Measurements from ENCODE around the gene CD247. TPM values are rescaled to one million over a fixed set of nuclear protein-coding genes. Genes with fewer than 3 reads are reported as not detected.

CD247 gene
- total RNA-seq, 1 experiment from 2014 or later, result not detected

DNA sequence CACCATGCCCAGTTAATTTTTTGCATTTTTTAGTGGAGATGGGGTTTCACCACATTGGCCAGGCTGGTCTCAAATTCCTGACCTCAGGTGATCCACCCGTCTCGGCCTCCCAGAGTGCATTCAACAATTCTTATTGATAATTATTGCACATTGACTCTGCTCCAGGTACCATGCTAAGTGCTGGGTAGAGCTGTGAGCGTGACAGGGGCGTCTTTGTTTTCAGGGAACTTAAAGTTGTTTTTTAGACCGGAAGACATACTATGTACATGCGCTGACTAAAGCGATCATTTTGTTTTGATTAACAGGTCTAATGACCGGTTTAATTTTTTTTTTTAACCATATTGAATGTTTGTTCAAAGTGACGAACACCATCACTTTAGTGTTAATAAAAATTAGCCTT, 4.0 kb downstream of the CD247 start:
- CTCF ChIA-PET, result no interaction called here
- H3K79me2 ChIP-seq (ENCODE audit: low read length), result no peaks in the 10 kb centered on the region
- POLR2A ChIA-PET (ENCODE audit: unreplicated experiment), result no interaction called here

DNA sequence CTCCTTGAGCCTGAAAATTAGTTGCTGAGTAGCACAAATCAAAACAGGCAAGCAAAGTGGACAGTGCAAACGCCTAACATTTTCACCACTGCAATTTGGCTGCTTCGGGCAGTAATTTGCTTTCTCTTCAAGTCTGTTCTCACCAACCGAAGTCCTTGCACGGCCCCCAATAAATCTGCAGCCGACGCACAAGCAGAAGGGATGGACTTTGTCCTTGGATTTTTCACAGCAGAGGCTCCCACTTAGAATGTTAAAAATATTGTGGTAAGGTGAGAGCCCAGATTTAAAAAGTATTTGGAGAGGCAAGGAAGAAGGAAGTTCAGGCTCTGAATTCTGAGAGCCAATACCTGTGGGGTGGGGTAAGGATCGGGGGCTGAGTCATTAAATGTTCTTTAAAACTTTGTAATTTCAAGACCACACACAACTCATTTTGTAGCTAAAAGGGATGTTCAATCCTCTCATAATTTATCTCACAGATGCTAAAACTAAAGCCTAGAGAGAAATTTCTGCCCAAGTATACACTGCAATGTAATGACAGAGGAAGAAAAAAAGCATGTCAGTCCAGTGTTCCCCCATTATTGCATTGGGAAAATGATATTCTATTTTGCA, 6.2 kb downstream of the CD247 start:
- ATAC-seq (no peak), DNase-seq (no peak)
- Histone ChIP-seq H3K9ac (ENCODE audit: low read length) (no peak overlapping the region), H3K4me3 (ENCODE audit: low read length) (no peak overlapping the region), H3K27me3 (ENCODE audit: low read length) (peaks cover 17% of the 10 kb centered on the region), H4K20me1 (ENCODE audit: low read length) (no peaks in the 10 kb centered on the region), H3K36me3 (ENCODE audit: low read depth, low read length) (no peaks in the 10 kb centered on the region), H3K4me2 (ENCODE audit: low read length) (no peak overlapping the region), H3K9me3 (ENCODE audit: low read length) (no peaks in the 10 kb centered on the region), H3K4me1 (ENCODE audit: insufficient read depth, low read length) (no peaks in the 10 kb centered on the region), H3K79me2 (ENCODE audit: low read length) (no peaks in the 10 kb centered on the region), H2AFZ (ENCODE audit: low read length) (no peak overlapping the region), H3K9me2 (replicated peaks; ENCODE audit: low read length) (no peaks in the 10 kb centered on the region), H3K27ac (ENCODE audit: low read length) (no peak overlapping the region), H3F3A (ENCODE audit: low read length, unreplicated experiment) (no peaks in the 10 kb centered on the region)
- CTCF ChIA-PET, result no interaction called here
- TF ChIP-seq EZH2phosphoT487 (IDR thresholded peaks at IDR 0.05; ENCODE audit: borderline replicate concordance, low read length) (no peak), EZH2 (IDR thresholded peaks at IDR 0.05; ENCODE audit: low read length, unreplicated experiment) (no peak)
- intact Hi-C loops (cut with micrococcal nuclease), result no loop called here
- BruUV-seq (replicated peaks), result no TSS peak
- POLR2A ChIA-PET (ENCODE audit: unreplicated experiment), result no interaction called here

More for the DNA sequence above, 4.0 kb downstream of the CD247 start:
- Histone ChIP-seq H3F3A (ENCODE audit: low read length, unreplicated experiment) (no peaks in the 10 kb centered on the region), H4K20me1 (ENCODE audit: low read length) (no peaks in the 10 kb centered on the region), H3K9ac (ENCODE audit: low read length) (no peak overlapping the region), H3K4me3 (ENCODE audit: low read length) (no peak overlapping the region), H3K9me2 (replicated peaks; ENCODE audit: low read length) (no peaks in the 10 kb centered on the region), H3K4me1 (ENCODE audit: insufficient read depth, low read length) (no peaks in the 10 kb centered on the region), H2AFZ (ENCODE audit: low read length) (no peak overlapping the region), H3K27me3 (ENCODE audit: low read length) (peaks cover 17% of the 10 kb centered on the region), H3K36me3 (ENCODE audit: low read depth, low read length) (no peaks in the 10 kb centered on the region), H3K9me3 (ENCODE audit: low read length) (no peaks in the 10 kb centered on the region), H3K4me2 (ENCODE audit: low read length) (no peak overlapping the region), H3K27ac (ENCODE audit: low read length) (no peak overlapping the region)
- TF ChIP-seq, protein P1, sequence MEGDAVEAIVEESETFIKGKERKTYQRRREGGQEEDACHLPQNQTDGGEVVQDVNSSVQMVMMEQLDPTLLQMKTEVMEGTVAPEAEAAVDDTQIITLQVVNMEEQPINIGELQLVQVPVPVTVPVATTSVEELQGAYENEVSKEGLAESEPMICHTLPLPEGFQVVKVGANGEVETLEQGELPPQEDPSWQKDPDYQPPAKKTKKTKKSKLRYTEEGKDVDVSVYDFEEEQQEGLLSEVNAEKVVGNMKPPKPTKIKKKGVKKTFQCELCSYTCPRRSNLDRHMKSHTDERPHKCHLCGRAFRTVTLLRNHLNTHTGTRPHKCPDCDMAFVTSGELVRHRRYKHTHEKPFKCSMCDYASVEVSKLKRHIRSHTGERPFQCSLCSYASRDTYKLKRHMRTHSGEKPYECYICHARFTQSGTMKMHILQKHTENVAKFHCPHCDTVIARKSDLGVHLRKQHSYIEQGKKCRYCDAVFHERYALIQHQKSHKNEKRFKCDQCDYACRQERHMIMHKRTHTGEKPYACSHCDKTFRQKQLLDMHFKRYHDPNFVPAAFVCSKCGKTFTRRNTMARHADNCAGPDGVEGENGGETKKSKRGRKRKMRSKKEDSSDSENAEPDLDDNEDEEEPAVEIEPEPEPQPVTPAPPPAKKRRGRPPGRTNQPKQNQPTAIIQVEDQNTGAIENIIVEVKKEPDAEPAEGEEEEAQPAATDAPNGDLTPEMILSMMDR (conservative IDR thresholded peaks at IDR 0.05; ENCODE audit: low read depth, low read length), result no peak
- TF ChIP-seq EZH2phosphoT487 (IDR thresholded peaks at IDR 0.05; ENCODE audit: borderline replicate concordance, low read length), result no peak
- TF ChIP-seq EZH2 (IDR thresholded peaks at IDR 0.05; ENCODE audit: low read length, unreplicated experiment), result no peak
- intact Hi-C loops (cut with micrococcal nuclease), result no loop called here
- DNase-seq, result no peak
- ATAC-seq, result no peak
- no TSS peak for BruUV-seq (replicated peaks)

DNA sequence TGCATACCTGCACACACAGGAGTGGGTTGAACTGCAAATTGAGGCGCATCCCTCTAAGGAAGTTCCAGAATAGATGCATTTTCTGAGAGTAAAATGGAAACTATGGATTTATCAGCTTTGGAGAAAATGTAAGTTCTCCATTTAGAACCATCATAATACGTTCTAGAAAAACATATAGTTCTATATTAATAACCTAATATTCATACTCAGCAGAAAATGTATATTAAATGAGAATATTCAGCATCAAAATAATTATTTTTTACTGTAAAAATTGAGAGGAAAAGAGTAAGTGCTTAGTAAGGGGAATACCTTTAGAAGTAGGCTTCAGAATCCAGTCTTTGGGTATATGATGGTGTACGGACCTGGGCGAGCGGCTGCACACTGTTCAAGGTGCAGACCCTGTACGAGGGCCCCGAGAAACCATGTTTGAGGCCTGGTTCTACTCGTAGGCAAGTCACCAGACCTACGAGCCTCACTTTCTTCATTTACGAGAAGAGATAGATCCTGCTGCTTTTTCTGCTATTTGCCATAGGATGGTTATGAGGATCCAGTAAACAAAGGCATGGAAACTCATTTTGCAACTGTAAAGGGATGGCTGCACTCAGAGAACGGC, 6.8 kb downstream of the CD247 start:
- TF ChIP-seq EZH2phosphoT487 (IDR thresholded peaks at IDR 0.05; ENCODE audit: borderline replicate concordance, low read length), result no peak
- TF ChIP-seq EZH2 (IDR thresholded peaks at IDR 0.05; ENCODE audit: low read length, unreplicated experiment), result no peak
- TF ChIP-seq, protein P1 (conservative IDR thresholded peaks at IDR 0.05; ENCODE audit: low read depth, low read length), result no peak
- Histone ChIP-seq H3K79me2 (ENCODE audit: low read length) (no peaks in the 10 kb centered on the region), H4K20me1 (ENCODE audit: low read length) (no peaks in the 10 kb centered on the region), H3F3A (ENCODE audit: low read length, unreplicated experiment) (no peaks in the 10 kb centered on the region), H3K27me3 (ENCODE audit: low read length) (peaks cover 17% of the 10 kb centered on the region), H3K9ac (ENCODE audit: low read length) (no peak overlapping the region), H2AFZ (ENCODE audit: low read length) (no peak overlapping the region), H3K4me2 (ENCODE audit: low read length) (no peak overlapping the region), H3K36me3 (ENCODE audit: low read depth, low read length) (no peaks in the 10 kb centered on the region), H3K27ac (ENCODE audit: low read length) (no peak overlapping the region), H3K9me2 (replicated peaks; ENCODE audit: low read length) (no peaks in the 10 kb centered on the region), H3K4me1 (ENCODE audit: insufficient read depth, low read length) (no peaks in the 10 kb centered on the region), H3K9me3 (ENCODE audit: low read length) (no peaks in the 10 kb centered on the region), H3K4me3 (ENCODE audit: low read length) (no peak overlapping the region)
- DNase-seq (no peak), ATAC-seq (no peak)
- ChIA-PET POLR2A (ENCODE audit: unreplicated experiment) (no interaction called here), CTCF (no interaction called here)
- intact Hi-C loops (cut with micrococcal nuclease), result no loop called here
- no TSS peak for BruUV-seq (replicated peaks)
